Type B pancreatic cell (in vitro differentiated cells): Measurements from ENCODE around the gene SBNO2. TPM values are rescaled to one million over a fixed set of nuclear protein-coding genes. Genes with fewer than 3 reads are reported as not detected.

ENCODE experiments used
- DNase-seq: peaks from one replicate; pipeline ENCODE4 v3.0.0; 2021; ENCODE audit warnings: mixed read lengths; ENCODE audit not compliant: unreplicated experiment; ENCODE audit errors: extremely low spot score
- H3K27ac Mint-ChIP-seq: 2 replicates; pipeline ENCODE4 v1.8.0; 2021; ENCODE audit warnings: mild to moderate bottlenecking, mixed read lengths
- H3K27me3 Mint-ChIP-seq: 2 replicates; pipeline ENCODE4 v1.8.0; 2021; ENCODE audit warnings: mixed read lengths
- H3K36me3 Mint-ChIP-seq: 2 replicates; pipeline ENCODE4 v1.8.0; 2021; ENCODE audit warnings: mixed read lengths
- H3K4me1 Mint-ChIP-seq: one replicate; pipeline ENCODE4 v1.8.0; 2021; ENCODE audit warnings: mixed read lengths; ENCODE audit not compliant: unreplicated experiment
- H3K4me3 Mint-ChIP-seq: 2 replicates; pipeline ENCODE4 v1.8.0; 2021; ENCODE audit warnings: mild to moderate bottlenecking, mixed read lengths
- H3K9me3 Mint-ChIP-seq: 2 replicates; pipeline ENCODE4 v1.8.0; 2021; ENCODE audit warnings: mixed read lengths
- total RNA-seq: library from RNA; stranded (reverse); gene quantifications from 2 replicates; pipeline ENCODE4 v1.2.1, GENCODE V29; 2021; ENCODE audit warnings: low replicate concordance
- TF ChIP-seq, protein P1 (sequence below): fragments of 200-600 bp; sonication (generic); conservative IDR thresholded peaks from 2 replicates; pipeline ENCODE4 v1.5.0; 2021; ENCODE audit warnings: antibody characterized with exemption, mild to moderate bottlenecking

The SBNO2 gene
- total RNA-seq, 1 donor from 2014 or later: 45.5 TPM

DNA sequence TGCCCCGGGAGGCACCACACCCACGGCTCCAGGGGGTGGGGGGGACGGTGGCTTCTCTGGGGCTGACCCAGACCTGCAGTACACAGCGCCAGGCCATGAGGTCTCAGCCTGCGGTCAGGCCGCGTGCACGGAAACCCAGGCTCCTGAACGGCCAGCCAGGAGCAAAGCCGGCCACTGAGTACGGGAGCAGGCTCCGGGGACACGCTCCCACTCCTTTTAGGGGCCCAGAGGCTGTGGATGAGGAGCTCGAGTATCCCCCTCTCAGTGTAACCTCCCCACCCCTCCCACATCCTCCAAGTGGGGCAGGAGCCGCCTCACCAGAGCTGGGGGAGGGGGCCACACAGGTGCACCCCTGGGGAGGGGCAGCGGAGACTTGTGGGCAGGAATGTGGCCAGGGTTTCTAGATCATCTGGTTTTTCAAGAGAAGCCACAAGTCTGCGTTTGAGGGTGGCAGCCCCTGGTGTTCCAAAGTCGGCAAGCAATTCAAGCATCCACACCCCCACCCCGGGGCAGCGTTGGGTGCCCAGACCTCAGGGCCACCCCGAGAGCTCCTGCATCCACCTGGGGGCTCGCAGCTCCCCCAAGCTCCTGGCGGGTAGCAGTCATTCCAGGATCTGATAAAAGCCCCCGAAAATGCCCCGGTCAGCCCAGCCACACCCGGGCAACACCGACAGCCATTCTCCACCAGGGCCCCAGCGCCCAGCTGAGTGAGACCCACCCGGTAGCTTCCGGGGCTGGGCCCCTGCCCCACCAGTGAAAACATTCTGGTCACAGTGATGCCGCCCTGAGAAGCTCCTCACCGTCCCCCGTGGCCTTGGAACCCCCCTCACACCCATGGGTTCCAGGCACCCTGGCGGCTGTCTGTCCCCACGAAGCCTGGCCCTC lies 6.1 kb downstream of the SBNO2 start:
- TF ChIP-seq, protein P1, sequence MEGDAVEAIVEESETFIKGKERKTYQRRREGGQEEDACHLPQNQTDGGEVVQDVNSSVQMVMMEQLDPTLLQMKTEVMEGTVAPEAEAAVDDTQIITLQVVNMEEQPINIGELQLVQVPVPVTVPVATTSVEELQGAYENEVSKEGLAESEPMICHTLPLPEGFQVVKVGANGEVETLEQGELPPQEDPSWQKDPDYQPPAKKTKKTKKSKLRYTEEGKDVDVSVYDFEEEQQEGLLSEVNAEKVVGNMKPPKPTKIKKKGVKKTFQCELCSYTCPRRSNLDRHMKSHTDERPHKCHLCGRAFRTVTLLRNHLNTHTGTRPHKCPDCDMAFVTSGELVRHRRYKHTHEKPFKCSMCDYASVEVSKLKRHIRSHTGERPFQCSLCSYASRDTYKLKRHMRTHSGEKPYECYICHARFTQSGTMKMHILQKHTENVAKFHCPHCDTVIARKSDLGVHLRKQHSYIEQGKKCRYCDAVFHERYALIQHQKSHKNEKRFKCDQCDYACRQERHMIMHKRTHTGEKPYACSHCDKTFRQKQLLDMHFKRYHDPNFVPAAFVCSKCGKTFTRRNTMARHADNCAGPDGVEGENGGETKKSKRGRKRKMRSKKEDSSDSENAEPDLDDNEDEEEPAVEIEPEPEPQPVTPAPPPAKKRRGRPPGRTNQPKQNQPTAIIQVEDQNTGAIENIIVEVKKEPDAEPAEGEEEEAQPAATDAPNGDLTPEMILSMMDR: no peak
- Mint-ChIP-seq H3K27ac (peak overlapping the region; percentile 90), H3K4me1 (peaks cover 29% of the 10 kb centered on the region), H3K9me3 (no peaks in the 10 kb centered on the region), H3K27me3 (no peaks in the 10 kb centered on the region), H3K36me3 (peaks cover 8% of the 10 kb centered on the region), H3K4me3 (peak overlapping the region; percentile 68)
- DNase-seq: no peak

DNA sequence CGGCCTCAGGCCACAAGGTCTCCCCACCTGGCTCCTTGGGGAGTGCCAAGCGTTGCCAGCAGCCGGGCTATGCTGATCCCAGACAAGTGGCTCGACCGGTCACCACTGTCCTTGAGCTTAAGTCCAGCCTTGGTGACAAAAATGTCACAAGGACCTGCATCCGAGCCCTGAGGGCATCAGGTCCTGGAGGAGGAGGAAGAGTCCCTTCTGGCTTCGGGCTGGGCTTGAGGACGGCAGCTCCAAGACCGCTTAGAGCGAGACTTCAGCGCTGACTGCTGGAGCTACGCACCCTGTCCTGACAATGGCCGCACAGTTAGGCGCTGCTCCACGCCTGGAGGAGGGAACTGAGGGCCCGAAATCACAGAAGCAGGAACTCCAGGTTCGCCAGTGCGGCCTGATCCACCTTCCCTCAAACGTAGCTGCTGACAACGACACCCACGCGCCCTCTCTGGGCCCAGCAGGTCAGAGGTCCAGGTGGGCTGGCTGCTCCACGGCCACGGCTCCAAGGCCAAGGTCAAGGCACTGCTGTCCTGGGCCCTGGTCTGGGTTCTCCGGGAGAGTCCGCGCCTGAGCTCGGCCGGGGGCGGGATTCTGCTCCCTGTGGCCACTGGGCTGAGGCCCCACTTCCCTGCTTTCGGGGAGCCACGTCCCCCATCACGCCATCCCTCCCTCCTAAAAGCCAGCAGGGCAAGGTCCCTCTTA lies 7.0 kb downstream of the SBNO2 start:
- no peak for DNase-seq
- Mint-ChIP-seq H3K9me3 (no peaks in the 10 kb centered on the region), H3K4me3 (peak overlapping the region; percentile 34), H3K27ac (peak overlapping the region; percentile 80), H3K36me3 (peaks cover 8% of the 10 kb centered on the region), H3K4me1 (peaks cover 21% of the 10 kb centered on the region), H3K27me3 (no peaks in the 10 kb centered on the region)
- TF ChIP-seq, protein P1: no peak

DNA sequence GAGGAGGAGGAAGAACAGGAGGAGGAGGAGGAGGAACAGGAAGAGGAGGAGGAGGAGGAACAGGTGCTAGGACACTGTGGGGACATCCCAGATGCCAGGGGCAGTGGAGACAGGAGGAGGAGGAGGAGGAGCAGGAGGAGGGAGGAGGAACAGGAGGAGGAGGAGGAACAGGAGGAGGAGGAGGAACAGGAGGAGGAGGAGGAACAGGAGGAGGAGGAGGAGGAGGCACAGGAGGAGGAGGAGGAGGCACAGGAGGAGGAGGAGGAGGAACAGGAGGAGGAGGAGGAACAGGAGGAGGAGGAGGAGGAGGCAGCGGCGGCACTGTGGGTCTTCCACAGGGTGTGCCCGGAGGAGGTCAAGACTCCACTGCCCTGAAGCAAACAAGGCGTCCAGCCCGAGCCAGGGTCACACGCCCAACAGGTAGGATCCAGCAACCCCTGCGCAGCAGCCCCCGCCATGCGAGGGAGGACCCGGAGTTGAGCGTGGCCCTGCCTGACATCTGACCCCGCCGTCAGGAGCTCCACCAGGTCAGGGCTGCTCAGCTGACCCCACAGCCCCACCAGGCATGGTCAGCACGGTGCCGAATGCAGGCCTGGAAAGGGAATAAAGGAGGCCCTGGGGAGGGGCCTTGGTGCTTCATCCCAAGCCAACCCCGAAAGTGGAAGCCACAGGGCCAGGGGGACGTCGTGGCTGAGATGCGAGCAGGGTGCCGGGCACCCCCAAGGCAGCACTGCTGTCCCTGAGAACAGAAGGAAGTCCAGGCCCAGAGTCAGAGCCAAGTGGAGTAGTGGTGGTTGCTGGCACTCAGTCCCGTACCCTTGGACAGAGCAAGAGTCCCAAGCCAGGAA lies 9.2 kb downstream of the SBNO2 start:
- H3K27me3 Mint-ChIP-seq: no peaks in the 10 kb centered on the region
- no peaks in the 10 kb centered on the region for H3K36me3 Mint-ChIP-seq
- no peak for DNase-seq
- H3K4me3 Mint-ChIP-seq: no peak overlapping the region
- no peak overlapping the region for H3K27ac Mint-ChIP-seq
- TF ChIP-seq, protein P1: no peak
- no peaks in the 10 kb centered on the region for H3K9me3 Mint-ChIP-seq
- H3K4me1 Mint-ChIP-seq: peaks cover 12% of the 10 kb centered on the region

DNA sequence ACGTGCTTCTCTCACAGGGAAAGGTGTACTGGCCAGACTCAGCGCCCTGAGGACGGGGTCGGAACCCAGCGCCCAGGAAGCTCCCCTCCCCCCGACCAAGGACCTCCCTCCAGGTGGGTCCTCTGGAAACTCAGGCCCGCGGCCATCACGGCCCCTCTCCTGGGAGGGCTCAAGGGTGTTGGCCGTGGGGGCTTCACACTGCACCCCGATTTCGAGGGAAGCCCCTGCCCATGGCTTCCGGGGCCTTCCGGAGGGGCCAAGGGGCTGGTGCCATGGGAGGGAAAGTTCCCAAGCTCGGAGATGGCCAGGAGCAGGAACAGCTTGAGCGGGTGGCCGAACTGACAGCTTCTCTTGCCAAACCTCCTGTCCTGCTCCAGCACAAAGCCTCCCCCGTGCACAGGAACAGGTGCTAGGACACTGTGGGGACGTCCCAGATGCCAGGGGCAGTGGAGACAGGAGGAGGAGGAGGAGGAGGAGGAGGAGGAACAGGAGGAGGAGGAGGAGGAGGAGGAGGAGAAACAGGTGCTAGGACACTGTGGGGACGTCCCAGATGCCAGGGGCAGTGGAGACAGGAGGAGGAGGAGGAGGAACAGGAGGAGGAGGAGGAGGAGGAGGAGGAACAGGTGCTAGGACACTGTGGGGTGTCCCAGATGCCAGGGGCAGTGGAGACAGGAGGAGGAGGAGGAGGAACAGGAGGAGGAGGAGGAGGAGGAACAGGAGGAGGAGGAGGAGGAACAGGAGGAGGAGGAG lies 10.0 kb downstream of the SBNO2 start:
- Mint-ChIP-seq H3K27ac (no peak overlapping the region), H3K4me1 (peaks cover 7% of the 10 kb centered on the region), H3K4me3 (no peak overlapping the region), H3K36me3 (no peaks in the 10 kb centered on the region), H3K9me3 (no peaks in the 10 kb centered on the region), H3K27me3 (no peaks in the 10 kb centered on the region)
- DNase-seq: no peak
- TF ChIP-seq, protein P1: no peak
